Breast epithelium (tissue), 4 donors: ENCODE results near the gene AGBL1. TPM values are rescaled to one million over a fixed set of nuclear protein-coding genes. Genes with fewer than 3 reads are reported as not detected.

Experiments
- DNase-seq, 2 donors: peaks; one replicate each; pipeline ENCODE4 v3.0.0-alpha.2; 2019; ENCODE audit warnings: low spot score in 2 of 2
- H3K27ac ChIP-seq, 2 donors: fragments of 200-600 bp; sonication (generic) in 1 of 2; one replicate each; pipeline ENCODE4 v1.5.1; 2016 to 2019; ENCODE audit warnings: mild to moderate bottlenecking in 1 of 2
- H3K27me3 ChIP-seq, 2 donors: fragments of 200-600 bp; sonication (generic) in 1 of 2; one replicate each; pipeline versions ENCODE4 v1.5.1 to v1.6.0; 2017 to 2019; ENCODE audit warnings: control low read depth in 1 of 2, mild to moderate bottlenecking in 1 of 2
- H3K36me3 ChIP-seq: fragments of 200-600 bp; one replicate; pipeline ENCODE4 v1.5.1; 2019
- H3K4me1 ChIP-seq, 2 donors: fragments of 200-600 bp; sonication (generic); one replicate each; pipeline ENCODE4 v1.5.1; 2016 to 2019; ENCODE audit warnings: control low read depth in 1 of 2
- H3K4me3 ChIP-seq, 3 donors: fragments of 200-600 bp; sonication (generic); 1 replicate in 2 of 3; 2 replicates in 1 of 3; pipeline ENCODE4 v1.5.1; 2016 to 2019; ENCODE audit warnings: mild to moderate bottlenecking in 3 of 3, moderate library complexity in 2 of 3
- H3K9me3 ChIP-seq, 2 donors: fragments of 200-600 bp; sonication (generic) in 1 of 2; one replicate each; pipeline ENCODE4 v1.5.1; 2016 to 2019; ENCODE audit warnings: control low read depth in 1 of 2
- CTCF ChIP-seq, 3 donors: fragments of 450-650 bp; IDR thresholded peaks; one replicate each; pipeline ENCODE4 v1.5.1; 2016 to 2017; ENCODE audit warnings: antibody characterized with exemption in 3 of 3, mild to moderate bottlenecking in 3 of 3, moderate library complexity in 3 of 3
- POLR2A ChIP-seq: fragments of 450-650 bp; IDR thresholded peaks from one replicate; pipeline ENCODE4 v1.6.1; 2016; ENCODE audit warnings: antibody characterized with exemption, mild to moderate bottlenecking, moderate library complexity
- POLR2AphosphoS5 ChIP-seq, 3 donors: sonication (generic); formaldehyde crosslinking; IDR thresholded peaks; one replicate each; pipeline ENCODE4 v1.6.1; 2017; ENCODE audit warnings: antibody characterized with exemption in 3 of 3
- intact Hi-C: fragments of 100-400 bp; cut with DNase I; formaldehyde crosslinking; loops from one replicate; pipeline ENCODE4 v1.15.1; 2023; ENCODE audit warnings: low total_unique reads
- total RNA-seq, 3 donors: library from RNA; depleted of rRNA; stranded (reverse); fragments of >200 nt; gene quantifications; one replicate each; pipeline ENCODE4 v1.1.0, GENCODE V29; 2016

AGBL1 gene
- total RNA-seq, 3 donors from 2014 or later: not detected

- H3K4me3 ChIP-seq: no peak overlapping the region
- TF ChIP-seq CTCF (IDR thresholded peaks at IDR 0.05): no peak
- no peak for TF ChIP-seq POLR2A
- no peak for TF ChIP-seq POLR2AphosphoS5 (IDR thresholded peaks at IDR 0.05)
- DNase-seq: no peak
- H3K36me3 ChIP-seq: no peaks in the 10 kb centered on the region
- no peaks in the 10 kb centered on the region for H3K4me1 ChIP-seq
- H3K9me3 ChIP-seq: no peaks in the 10 kb centered on the region
- no peak overlapping the region for H3K27ac ChIP-seq
- intact Hi-C loops: no loop called here
- no peaks in the 10 kb centered on the region for H3K27me3 ChIP-seq
Observed at GRCh38 chr15:86555098-86555497, 475.4 kb downstream of the AGBL1 start.

GRCh38 chr15:86555939-86556338 is 476.3 kb downstream of the AGBL1 start:
- H3K27ac ChIP-seq: no peak overlapping the region
- TF ChIP-seq POLR2AphosphoS5 (IDR thresholded peaks at IDR 0.05) (no peak), POLR2A (no peak), CTCF (IDR thresholded peaks at IDR 0.05) (no peak)
- no peak overlapping the region for H3K4me3 ChIP-seq
- intact Hi-C loops: no loop called here
- H3K36me3 ChIP-seq: no peaks in the 10 kb centered on the region
- no peaks in the 10 kb centered on the region for H3K4me1 ChIP-seq
- DNase-seq: no peak
- no peaks in the 10 kb centered on the region for H3K9me3 ChIP-seq
- H3K27me3 ChIP-seq: no peaks in the 10 kb centered on the region

- no peaks in the 10 kb centered on the region for H3K36me3 ChIP-seq
- intact Hi-C loops: no loop called here
Observed at GRCh38 chr15:86556396-86557017, 476.8 kb downstream of the AGBL1 start.

GRCh38 chr15:86557018-86557550 is 477.4 kb downstream of the AGBL1 start:
- no peak for DNase-seq
- H3K4me1 ChIP-seq: no peaks in the 10 kb centered on the region
- H3K4me3 ChIP-seq: no peak overlapping the region
- intact Hi-C loops: no loop called here
- H3K27me3 ChIP-seq: no peaks in the 10 kb centered on the region
- no peak for TF ChIP-seq POLR2AphosphoS5 (IDR thresholded peaks at IDR 0.05)
- no peak for TF ChIP-seq CTCF (IDR thresholded peaks at IDR 0.05)
- no peaks in the 10 kb centered on the region for H3K36me3 ChIP-seq
- no peaks in the 10 kb centered on the region for H3K9me3 ChIP-seq
- H3K27ac ChIP-seq: no peak overlapping the region

More at GRCh38 chr15:86556396-86557017, 476.8 kb downstream of the AGBL1 start:
- no peak for DNase-seq
- H3K4me3 ChIP-seq: no peak overlapping the region
- H3K27ac ChIP-seq: no peak overlapping the region
- H3K9me3 ChIP-seq: no peaks in the 10 kb centered on the region
- no peaks in the 10 kb centered on the region for H3K4me1 ChIP-seq
- no peaks in the 10 kb centered on the region for H3K27me3 ChIP-seq
- TF ChIP-seq POLR2A: no peak
- no peak for TF ChIP-seq CTCF (IDR thresholded peaks at IDR 0.05)
- TF ChIP-seq POLR2AphosphoS5 (IDR thresholded peaks at IDR 0.05): no peak

- Histone ChIP-seq H3K4me3 (no peak overlapping the region), H3K27me3 (no peaks in the 10 kb centered on the region), H3K9me3 (no peaks in the 10 kb centered on the region), H3K4me1 (no peaks in the 10 kb centered on the region), H3K36me3 (no peaks in the 10 kb centered on the region), H3K27ac (no peak overlapping the region)
- TF ChIP-seq CTCF (IDR thresholded peaks at IDR 0.05) (no peak), POLR2A (no peak), POLR2AphosphoS5 (IDR thresholded peaks at IDR 0.05) (no peak)
- DNase-seq: no peak
- intact Hi-C loops: no loop called here
Observed at GRCh38 chr15:86558252-86558651, 478.6 kb downstream of the AGBL1 start.
